HG02884 (cell line): ENCODE measurements around the gene KRTAP4-2.
"Not testable (repeated sequence)": the region's sequence is repeated elsewhere in the genome, so short reads cannot be mapped to it uniquely, and the experiment has no call there.

Source experiments
- ATAC-seq: cut with Tn5 transposase; IDR thresholded peaks from one replicate; pipeline ENCODE4 v1.9.1; 2021; ENCODE audit warnings: mild to moderate bottlenecking, moderate library complexity; ENCODE audit not compliant: unreplicated experiment

Gene KRTAP4-2

DNA sequence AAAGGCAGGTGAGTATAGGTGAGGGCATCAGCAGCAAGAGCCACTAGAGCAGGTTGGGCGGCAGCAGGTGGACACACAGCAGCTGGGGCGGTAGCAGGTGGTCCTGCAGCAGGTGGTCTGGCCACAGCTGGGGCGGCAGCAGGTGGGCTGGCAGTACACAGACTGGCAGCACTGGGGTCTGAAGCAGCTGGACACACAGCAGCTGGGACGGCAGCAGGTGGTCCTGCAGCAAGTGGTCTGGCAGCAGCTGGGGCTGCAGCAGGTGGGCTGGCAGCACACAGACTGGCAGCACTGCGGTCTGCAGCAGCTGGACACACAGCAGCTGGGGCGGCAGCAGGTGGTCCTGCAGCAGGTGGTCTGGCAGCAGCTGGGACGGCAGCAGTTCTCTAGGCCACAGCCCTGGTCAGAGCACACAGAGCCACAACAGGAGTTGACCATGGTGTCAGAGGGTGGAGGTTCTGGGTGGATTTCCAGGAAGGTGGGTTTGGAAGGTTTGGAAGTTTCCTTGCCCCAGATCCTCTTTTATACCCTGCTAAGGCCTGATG lies at the start of gene KRTAP4-2:
Gene KRTAP4-2 (minus strand): TSS at position 495 of the 545 bp plus-strand sequence. CDS start 57 bp downstream, at position 438.
- ATAC-seq, result no peak

- not testable (repeated sequence) for ATAC-seq
These were observed 48.6 kb upstream of the KRTAP4-2 start, which contains the start of gene KRTAP9-2 for GRCh38 chr17:41226598-41227095. TSS of gene KRTAP9-2 (plus strand) at chr17:41226648. CDS start at chr17:41226655, 7 bp downstream.

GRCh38 chr17:41226051-41226450 lies 48.0 kb upstream of the KRTAP4-2 start:
- ATAC-seq, result no peak

GRCh38 chr17:41223821-41224220 lies 45.8 kb upstream of the KRTAP4-2 start:
- no peak for ATAC-seq

DNA sequence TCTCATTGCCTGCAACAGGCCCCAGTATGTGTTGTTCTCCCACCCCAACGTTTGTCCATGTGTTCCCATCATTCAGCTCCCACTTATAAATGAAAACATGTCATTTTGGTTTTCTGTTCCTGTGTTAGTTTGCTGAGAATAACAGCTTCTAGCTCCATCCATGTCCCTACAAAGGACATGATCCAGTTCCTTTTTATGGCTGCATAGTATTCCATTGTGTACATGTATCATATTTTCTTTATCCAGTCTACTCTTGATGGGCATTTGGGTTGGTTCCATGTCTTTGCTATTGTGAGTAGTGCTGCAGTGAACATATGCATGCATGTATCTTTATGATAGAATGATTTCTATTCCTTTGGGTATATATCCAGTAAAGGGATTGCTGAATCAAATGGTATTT lies 37.7 kb upstream of the KRTAP4-2 start:
- ATAC-seq, result no peak

DNA sequence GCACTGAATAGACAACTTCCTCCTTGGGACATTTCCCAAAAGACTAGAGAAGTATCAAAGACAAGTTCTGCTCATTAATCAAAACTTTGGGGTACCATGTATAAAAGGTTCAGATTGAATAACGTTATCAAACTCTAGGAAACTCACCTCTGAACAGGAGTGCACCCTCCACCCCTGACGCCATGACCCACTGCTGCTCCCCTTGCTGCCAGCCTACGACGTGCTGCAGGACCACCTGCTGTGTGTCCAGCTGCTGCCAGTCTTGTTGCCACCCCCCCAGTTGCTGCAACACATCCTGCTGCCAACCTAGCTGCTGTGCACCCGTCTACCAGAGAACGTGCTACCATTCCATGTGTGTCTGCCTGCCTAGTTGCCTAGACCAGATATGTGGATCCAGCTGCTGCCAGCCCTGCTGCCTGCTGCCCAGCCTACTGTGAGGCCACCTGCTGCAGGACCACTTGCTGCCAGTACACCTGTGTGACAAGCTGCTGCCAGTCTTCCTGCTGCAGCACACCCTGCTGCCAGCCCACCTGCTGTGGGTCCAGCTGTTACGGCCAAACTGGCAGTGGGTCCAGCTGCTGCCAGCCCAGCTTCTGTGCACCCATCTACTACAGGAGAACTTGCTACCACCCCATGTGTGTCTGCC lies 34.6 kb upstream of the KRTAP4-2 start:
- no peak for ATAC-seq

DNA sequence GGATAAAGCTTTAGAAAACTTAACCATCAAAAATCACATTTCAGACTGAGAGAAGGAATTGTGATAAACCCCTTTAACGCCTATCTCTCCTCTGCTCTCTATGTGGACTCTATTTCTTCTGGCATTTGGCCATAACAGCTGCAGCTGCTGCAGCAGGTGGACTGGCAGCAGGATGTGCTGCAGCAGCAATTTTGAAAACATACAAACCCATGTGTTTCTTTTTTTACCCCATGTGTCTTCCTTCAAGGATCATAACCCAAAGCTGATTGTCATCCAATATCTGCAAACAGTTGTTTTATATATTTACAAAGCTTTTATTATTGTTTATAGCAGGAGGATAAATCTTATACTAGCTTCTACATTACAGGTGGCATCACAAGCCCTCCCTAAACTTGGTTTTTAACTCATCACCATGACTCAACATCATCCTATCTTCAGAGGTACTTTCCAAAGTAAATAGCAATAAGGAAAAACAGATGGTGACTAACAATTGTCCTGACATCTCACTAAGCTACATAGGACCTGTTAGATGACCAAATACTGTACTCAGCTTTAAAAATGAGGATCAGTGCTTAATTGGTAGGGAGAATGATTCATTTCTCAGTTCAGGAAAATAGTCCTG lies 33.9 kb upstream of the KRTAP4-2 start:
- ATAC-seq, result no peak

GRCh38 chr17:41199421-41200078 lies 21.5 kb upstream of the KRTAP4-2 start:
- ATAC-seq, result no peak

GRCh38 chr17:41196068-41196467 lies 18.0 kb upstream of the KRTAP4-2 start:
- ATAC-seq, result no peak

GRCh38 chr17:41190328-41190727 lies 12.3 kb upstream of the KRTAP4-2 start:
- no peak for ATAC-seq

DNA sequence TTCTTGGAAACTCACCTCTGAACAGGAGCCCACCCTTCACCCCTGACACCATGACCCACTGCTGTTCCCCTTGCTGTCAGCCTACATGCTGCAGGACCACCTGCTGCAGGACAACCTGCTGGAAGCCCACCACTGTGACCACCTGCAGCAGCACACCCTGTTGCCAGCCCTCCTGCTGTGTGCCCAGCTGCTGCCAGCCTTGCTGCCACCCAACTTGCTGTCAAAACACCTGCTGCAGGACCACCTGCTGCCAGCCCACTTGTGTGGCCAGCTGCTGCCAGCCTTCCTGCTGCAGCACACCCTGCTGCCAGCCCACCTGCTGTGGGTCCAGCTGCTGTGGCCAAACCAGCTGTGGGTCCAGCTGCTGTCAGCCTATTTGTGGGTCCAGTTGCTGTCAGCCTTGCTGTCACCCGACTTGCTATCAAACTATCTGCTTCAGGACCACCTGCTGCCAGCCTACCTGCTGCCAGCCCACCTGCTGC lies 11.9 kb upstream of the KRTAP4-2 start, which contains the start of gene KRTAP9-1:
Gene KRTAP9-1 (plus strand): TSS at position 51 of the 482 bp plus-strand sequence. CDS start 0 bp downstream, at position 51.
- ATAC-seq, result not testable (repeated sequence)

DNA sequence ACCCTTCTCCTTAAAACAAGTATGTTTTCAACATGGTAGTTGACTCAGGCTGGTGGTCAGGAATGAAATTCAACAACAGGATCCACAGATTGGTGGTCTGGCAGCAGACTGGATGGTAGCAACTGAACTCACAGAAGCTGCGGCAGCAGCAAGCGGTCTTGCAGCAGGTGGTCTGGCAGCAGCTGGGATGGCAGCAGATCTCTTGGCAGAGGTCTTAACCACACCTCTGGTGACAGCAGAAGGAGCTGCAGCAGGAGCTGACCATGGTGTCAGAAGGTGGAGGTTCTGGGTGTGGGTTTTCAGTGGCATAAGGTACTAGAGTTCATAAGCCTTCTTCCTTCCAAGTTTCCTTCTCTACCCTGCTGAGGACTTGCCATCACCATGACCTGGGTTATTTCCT lies 8.9 kb upstream of the KRTAP4-2 start:
- ATAC-seq, result no peak

- ATAC-seq, result no peak
These were observed 7.0 kb upstream of the KRTAP4-2 start for GRCh38 chr17:41185001-41185400.

DNA sequence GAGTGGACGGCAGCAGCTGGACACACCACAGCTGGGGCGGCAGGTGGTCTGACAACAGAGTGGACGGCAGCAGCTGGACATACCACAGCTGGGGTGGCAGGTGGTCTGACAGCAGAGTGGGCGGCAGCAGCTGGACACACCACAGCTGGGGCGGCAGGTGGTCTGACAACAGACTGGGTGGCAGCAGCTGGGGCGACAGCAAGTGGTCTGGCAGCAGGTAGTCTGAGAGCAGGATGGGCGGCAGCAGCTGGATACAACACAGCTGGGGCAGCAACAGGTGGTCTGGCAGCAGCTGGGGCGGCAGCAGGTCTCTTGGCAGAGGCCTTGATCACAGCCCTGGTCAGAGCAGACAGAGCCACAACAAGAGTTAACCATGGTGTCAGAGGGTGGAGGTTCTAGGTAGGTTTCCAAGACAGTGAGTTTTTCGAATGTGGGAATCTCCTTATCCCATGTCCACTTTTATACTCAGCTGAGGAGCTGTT lies 6.5 kb upstream of the KRTAP4-2 start, which contains the start of gene KRTAP4-1:
Gene KRTAP4-1 (minus strand): TSS at position 432 of the 482 bp plus-strand sequence. CDS start 57 bp downstream, at position 375.
- ATAC-seq, result no peak

DNA sequence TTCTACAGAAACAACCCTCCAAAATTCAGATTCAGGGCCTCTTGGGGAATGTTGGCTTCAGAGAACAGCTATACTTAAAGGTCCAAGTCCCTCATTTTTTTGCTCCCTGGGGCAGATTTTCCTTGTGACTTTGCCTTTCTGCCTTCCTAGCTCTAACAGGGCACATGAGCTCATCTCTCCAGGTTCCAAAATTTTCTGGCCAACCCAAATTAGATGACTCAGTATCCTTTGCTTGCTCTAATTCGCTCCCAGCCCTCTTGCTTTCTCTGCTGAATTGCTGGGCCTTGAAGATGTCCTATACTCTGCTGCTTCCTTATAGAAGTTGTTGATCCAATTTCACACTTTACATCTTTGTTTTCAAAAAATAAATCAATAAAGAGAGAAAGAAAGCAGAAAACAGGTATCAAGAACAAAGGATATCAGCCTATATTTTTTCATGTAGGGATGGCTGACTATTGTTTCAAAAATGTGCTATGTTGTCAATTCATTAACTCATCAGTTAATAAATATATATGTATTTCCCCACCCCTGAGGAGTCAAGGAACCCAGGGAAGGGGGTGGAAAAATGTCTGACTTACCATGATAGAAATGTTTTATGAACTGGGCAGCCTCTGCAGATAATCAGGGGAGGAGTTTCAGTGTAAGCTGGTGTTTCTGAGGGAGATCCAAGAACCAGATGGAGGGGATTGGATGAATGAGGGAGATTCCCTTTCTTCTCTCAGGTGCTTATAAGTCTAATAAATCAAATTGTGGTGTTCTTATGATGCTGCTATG lies 1.0 kb upstream of the KRTAP4-2 start:
- ATAC-seq, result no peak

GRCh38 chr17:41178341-41178740 lies 320 bp upstream of the KRTAP4-2 start:
- no peak for ATAC-seq

DNA sequence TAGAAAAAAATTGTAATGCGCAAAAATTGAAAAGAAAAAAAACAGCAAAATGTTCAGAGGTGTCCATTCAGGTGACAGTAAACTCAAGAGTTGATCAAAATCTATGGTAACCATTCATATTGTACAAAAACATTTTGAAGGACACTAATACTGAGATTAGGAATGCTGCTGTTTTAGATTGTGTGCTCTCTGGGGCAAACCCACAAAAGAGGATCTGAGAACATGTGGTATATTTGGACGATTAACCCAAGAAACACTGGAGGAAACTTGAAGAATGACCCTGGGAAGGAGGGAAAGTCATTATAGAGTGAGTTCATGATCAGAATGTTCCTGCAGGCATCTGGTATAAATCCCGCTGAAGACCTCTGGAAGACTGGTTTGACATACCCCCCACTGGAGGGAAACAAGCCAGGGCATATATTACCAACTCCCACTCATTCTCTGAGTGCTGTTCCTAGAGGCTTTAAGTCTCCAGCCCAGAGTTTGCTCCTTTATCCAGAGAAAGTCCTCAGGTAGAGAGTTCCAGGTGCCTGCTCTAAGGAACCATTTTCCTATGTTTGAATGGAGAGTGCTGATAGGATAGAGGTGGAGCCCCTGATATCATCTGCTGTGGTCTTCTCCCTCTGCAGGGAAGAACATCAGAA lies 1.2 kb downstream of the KRTAP4-2 start:
- ATAC-seq, result no peak

- no peak for ATAC-seq
These were observed 6.1 kb downstream of the KRTAP4-2 start for GRCh38 chr17:41171886-41172285.

GRCh38 chr17:41168121-41168520 lies 9.9 kb downstream of the KRTAP4-2 start, which contains the start of gene KRTAP4-3:
TSS of gene KRTAP4-3 (minus strand) at chr17:41168221. CDS start at chr17:41168172, 49 bp downstream.
- no peak for ATAC-seq

DNA sequence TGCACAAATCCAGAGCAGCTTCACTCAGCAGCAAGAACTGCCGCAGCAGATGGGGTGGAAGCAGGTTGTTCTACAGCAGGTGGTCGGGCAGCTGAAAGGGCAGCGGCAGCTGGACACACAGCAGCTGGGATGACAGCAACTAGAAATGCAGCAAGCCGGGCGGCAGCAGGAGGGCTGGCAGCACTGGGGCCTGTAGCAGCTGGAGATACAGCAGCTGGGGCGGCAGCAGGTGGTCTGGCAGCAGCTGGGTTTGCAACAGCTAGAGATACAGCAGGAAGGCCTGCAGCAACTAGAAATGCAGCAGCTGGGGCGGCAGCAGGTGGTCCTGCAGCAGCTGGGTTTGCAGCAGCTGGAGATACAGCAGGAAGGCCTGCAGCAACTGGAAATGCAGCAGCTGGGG lies 10.5 kb downstream of the KRTAP4-2 start:
- ATAC-seq, result no peak
